ENCODE measurements around the gene MCM9.

- no peak for TF ChIP-seq EZH2 (IDR thresholded peaks at IDR 0.05)
- TF ChIP-seq EZH2phosphoT487 (IDR thresholded peaks at IDR 0.05), result no peak
Measured at GRCh38 chr6:118785601-118786000, 149.4 kb downstream of the MCM9 start.
